ENCODE measurements around the gene ZNF429. TPM values are rescaled to one million over a fixed set of nuclear protein-coding genes. Genes with fewer than 3 reads are reported as not detected.

Gene ZNF429
- total and polyA plus RNA-seq, 2 of the 4 experiments (the other 2 are of a cell fraction), result 4.3 to 6.4 TPM

DNA sequence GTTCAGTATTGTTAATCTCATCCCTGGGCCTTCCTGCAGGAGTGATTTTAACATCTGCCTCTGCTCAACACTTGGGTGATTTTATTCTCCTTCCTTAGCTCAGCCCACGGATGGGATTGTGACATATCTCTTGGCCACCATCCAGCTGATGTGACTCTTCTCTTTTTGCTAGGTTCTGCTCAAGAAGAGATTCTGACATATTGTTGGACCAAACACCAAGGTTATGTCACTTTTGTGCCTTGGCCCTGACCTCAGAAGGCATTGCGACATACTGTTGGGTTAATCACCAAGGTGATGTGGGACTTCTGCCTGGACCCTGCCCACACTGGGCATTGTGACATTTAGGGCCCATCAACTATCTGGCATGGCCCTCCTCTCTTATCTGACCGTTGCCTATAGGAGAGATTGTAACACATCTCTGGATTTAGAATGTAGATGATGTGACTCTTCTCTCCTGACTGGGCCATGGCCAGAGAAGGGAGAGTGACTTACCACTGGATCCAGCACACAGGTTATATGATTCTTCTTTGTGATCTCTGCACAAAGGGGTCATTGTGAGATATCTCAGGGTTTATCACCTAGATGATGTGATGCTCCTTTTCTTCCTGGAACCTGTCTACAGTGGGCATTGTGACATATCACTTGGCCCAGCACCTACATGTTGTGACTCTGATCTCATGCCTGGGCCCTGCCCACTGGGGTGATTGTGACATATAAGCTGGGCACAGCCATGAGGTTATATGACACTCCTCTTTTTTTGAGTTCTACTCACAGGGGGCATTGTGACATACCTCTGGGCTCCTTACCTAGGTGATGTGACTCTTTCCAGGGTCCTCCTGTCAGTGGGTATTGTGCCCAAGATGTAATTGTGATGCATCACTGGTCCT lies 88.8 kb downstream of the ZNF429 start:
- BruUV-seq (replicated peaks), result no TSS peak
- POLR2A ChIA-PET (ENCODE audit: unreplicated experiment), result no interaction called here

More for the DNA sequence above, 88.8 kb downstream of the ZNF429 start:
- Histone ChIP-seq H3K23ac (ENCODE audit: low read depth, low read length) (no peak overlapping the region), H2AFZ (replicated peaks; ENCODE audit: low read length, poor library complexity) (no peak overlapping the region), H3K4me3 (ENCODE audit: insufficient read depth, low read depth, low read length) (no peak overlapping the region), H4K91ac (ENCODE audit: insufficient read depth, low read depth, low read length) (no peak overlapping the region), H2BK5ac (ENCODE audit: low read depth, low read length, poor library complexity, severe bottlenecking) (no peak overlapping the region), H4K20me1 (ENCODE audit: insufficient read depth, low read length) (no peaks in the 10 kb centered on the region), H3K9me3 (ENCODE audit: control insufficient read depth, insufficient read depth, low read length) (peaks cover 34% of the 10 kb centered on the region), H2BK15ac (ENCODE audit: low read depth, low read length) (no peak overlapping the region), H3K56ac (ENCODE audit: extremely low read depth, insufficient read depth, low read length) (no peak overlapping the region), H3K14ac (replicated peaks; ENCODE audit: low read depth, low read length) (no peak overlapping the region), H3K36me3 (ENCODE audit: control insufficient read depth, insufficient read depth, low read length) (no peaks in the 10 kb centered on the region), H3K79me1 (ENCODE audit: low read depth in 1 of 2, low read length in 2 of 2) (no peaks in the 10 kb centered on the region), H3K4me1 (ENCODE audit: control insufficient read depth, insufficient read depth, low read length) (no peaks in the 10 kb centered on the region), H3K4ac (ENCODE audit: low read depth, low read length) (no peak overlapping the region), H3K4me2 (ENCODE audit: low read depth, low read length) (no peak overlapping the region), H2AK9ac (replicated peaks; ENCODE audit: low read depth, low read length, poor library complexity) (no peak overlapping the region), H3K27ac (ENCODE audit: insufficient read depth, low read length) (no peak overlapping the region), H3K18ac (ENCODE audit: low read depth, low read length) (no peak overlapping the region), H3K27me3 (ENCODE audit: control insufficient read depth, insufficient read depth, low read length) (no peaks in the 10 kb centered on the region), H4K8ac (ENCODE audit: low read depth in 2 of 2, low read length in 2 of 2) (no peak overlapping the region), H2AK5ac (ENCODE audit: low read depth, low read length) (no peak overlapping the region), H3K9me1 (ENCODE audit: insufficient read depth, low read length) (no peaks in the 10 kb centered on the region), H2BK20ac (ENCODE audit: low read depth, low read length) (no peak overlapping the region), H4K5ac (ENCODE audit: low read depth, low read length) (no peak overlapping the region), H2BK120ac (ENCODE audit: low read depth, low read length) (no peak overlapping the region), H3K9ac (ENCODE audit: low read depth, low read length) (no peak overlapping the region)
- DNase-seq (no peak), ATAC-seq (ENCODE audit: low read depth) (no peak)
- intact Hi-C loops (cut with micrococcal nuclease) (no loop called here), in situ Hi-C loops (cut with MboI; ENCODE audit: low sequenced_read_pairs) (no loop called here), dilution Hi-C loops (cut with HindIII; ENCODE audit: low sequenced_read_pairs, unreplicated experiment) (no loop called here)
- TF ChIP-seq MAZ (IDR thresholded peaks at IDR 0.05; ENCODE audit: borderline replicate concordance, low read depth, low read length), result no peak
- TF ChIP-seq, protein P1, sequence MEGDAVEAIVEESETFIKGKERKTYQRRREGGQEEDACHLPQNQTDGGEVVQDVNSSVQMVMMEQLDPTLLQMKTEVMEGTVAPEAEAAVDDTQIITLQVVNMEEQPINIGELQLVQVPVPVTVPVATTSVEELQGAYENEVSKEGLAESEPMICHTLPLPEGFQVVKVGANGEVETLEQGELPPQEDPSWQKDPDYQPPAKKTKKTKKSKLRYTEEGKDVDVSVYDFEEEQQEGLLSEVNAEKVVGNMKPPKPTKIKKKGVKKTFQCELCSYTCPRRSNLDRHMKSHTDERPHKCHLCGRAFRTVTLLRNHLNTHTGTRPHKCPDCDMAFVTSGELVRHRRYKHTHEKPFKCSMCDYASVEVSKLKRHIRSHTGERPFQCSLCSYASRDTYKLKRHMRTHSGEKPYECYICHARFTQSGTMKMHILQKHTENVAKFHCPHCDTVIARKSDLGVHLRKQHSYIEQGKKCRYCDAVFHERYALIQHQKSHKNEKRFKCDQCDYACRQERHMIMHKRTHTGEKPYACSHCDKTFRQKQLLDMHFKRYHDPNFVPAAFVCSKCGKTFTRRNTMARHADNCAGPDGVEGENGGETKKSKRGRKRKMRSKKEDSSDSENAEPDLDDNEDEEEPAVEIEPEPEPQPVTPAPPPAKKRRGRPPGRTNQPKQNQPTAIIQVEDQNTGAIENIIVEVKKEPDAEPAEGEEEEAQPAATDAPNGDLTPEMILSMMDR (conservative IDR thresholded peaks at IDR 0.05; ENCODE audit: low read depth, low read length), result no peak
- no peak for TF ChIP-seq MXI1 (IDR thresholded peaks at IDR 0.05; ENCODE audit: borderline replicate concordance, low read depth, low read length)
- no peak for TF ChIP-seq MAFK (IDR thresholded peaks at IDR 0.05; ENCODE audit: low read depth, low read length)
- TF ChIP-seq, protein P2, sequence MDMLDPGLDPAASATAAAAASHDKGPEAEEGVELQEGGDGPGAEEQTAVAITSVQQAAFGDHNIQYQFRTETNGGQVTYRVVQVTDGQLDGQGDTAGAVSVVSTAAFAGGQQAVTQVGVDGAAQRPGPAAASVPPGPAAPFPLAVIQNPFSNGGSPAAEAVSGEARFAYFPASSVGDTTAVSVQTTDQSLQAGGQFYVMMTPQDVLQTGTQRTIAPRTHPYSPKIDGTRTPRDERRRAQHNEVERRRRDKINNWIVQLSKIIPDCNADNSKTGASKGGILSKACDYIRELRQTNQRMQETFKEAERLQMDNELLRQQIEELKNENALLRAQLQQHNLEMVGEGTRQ (IDR thresholded peaks at IDR 0.05; ENCODE audit: low read depth, low read length), result no peak
- TF ChIP-seq SMC3 (IDR thresholded peaks at IDR 0.05; ENCODE audit: low read depth, low read length), result no peak
- no peak for TF ChIP-seq NFE2L2 (IDR thresholded peaks at IDR 0.05; ENCODE audit: low read depth, low read length)
- TF ChIP-seq CEBPB (IDR thresholded peaks at IDR 0.05; ENCODE audit: low read depth, low read length), result peak; percentile 68
- 60% methylated on average over 1 of the region's 3 CpGs; no CpG with 5 or more reads in 1 of the 2 experiments for WGBS, 2 experiments (ENCODE audit: extremely low coverage in 2 of 2, insufficient read length in 1 of 2)
- CTCF ChIA-PET, result no interaction called here
